Activated CD4-positive, alpha-beta T cell treated with anti-CD3 and anti-CD28 coated beads, Interleukin-2, amount 10 ng/mL, durations not matched to agents 24 days and 14 days (primary cell): ENCODE measurements around the gene MBTPS2. TPM values are rescaled to one million over a fixed set of nuclear protein-coding genes. Genes with fewer than 3 reads are reported as not detected.
"Not testable (repeated sequence)": the region's sequence is repeated elsewhere in the genome, so short reads cannot be mapped to it uniquely, and the experiment has no call there.

Experiments
- DNase-seq: peaks from one replicate; pipeline ENCODE4 v3.0.0; 2022
- H3K27ac Mint-ChIP-seq: one replicate; pipeline ENCODE4 v1.8.0; 2022; ENCODE audit warnings: mild to moderate bottlenecking, mixed read lengths
- H3K27me3 Mint-ChIP-seq: one replicate; pipeline ENCODE4 v1.8.0; 2022; ENCODE audit warnings: mixed read lengths
- H3K36me3 Mint-ChIP-seq: one replicate; pipeline ENCODE4 v1.8.0; 2022; ENCODE audit warnings: low read depth, mild to moderate bottlenecking, mixed read lengths
- H3K4me1 Mint-ChIP-seq: one replicate; pipeline ENCODE4 v1.8.0; 2021; ENCODE audit warnings: mixed read lengths
- H3K4me3 Mint-ChIP-seq: one replicate; pipeline ENCODE4 v1.8.0; 2022; ENCODE audit warnings: mild to moderate bottlenecking, moderate library complexity, mixed read lengths
- H3K9me3 Mint-ChIP-seq: one replicate; pipeline ENCODE4 v1.8.0; 2021; ENCODE audit warnings: mixed read lengths
- intact Hi-C: fragments of 100-400 bp; cut with micrococcal nuclease; formaldehyde crosslinking; loops from one replicate; pipeline ENCODE4 v1.15.1; 2023
- total RNA-seq: library from RNA; stranded (reverse); gene quantifications from 2 replicates; pipeline ENCODE4 v1.2.3, GENCODE V29; 2022

The MBTPS2 gene
- total RNA-seq, 1 donor from 2014 or later, result 11.3 TPM

DNA sequence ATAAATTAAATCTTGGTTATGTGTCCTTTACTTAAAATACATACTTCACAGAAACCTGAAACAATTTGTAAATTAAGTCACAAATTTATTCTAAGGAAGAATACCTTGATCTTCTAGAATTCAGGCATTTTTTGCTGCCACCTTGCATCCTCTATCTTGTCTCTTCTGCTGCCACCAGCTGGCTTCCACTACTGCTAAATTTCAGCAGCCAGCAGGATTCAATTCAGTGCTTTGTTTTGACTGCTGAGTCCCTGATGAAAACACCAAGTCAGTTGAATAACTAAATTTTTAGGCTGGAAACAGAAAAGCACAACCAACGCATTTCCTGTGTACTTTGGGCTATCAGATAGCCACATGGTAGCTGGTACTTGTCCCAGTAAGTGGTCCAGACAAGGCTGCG, 2.4 kb upstream of the MBTPS2 start:
- Mint-ChIP-seq H3K27me3 (no peaks in the 10 kb centered on the region), H3K4me3 (no peak overlapping the region), H3K9me3 (no peaks in the 10 kb centered on the region), H3K36me3 (peaks cover 4% of the 10 kb centered on the region), H3K4me1 (peaks cover 9% of the 10 kb centered on the region), H3K27ac (no peak overlapping the region)
- intact Hi-C loops, result loop anchor here (10.0 kb wide), 1 partner anchor 462 kb away; the partner anchor contains the start of gene CNKSR2
- no peak for DNase-seq

DNA sequence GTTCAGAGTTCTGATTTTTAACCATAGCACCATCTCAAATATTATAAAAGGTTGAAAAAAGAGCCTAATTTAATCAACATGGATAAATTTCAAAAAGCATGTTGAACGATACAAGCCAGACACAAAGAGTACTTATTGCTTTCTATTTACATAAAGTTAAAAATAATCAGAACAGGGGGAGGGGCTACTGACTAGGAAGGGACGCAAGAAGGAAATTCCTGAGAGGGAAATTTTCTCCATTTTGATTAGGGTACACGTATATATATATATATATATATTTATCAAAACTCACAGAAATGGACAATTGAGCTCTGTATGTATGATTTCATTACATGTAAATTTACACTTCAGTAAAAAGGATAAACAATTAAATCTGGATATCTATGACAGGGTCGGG, 482 bp upstream of the MBTPS2 start:
- no peak for DNase-seq
- Mint-ChIP-seq H3K27me3 (no peaks in the 10 kb centered on the region), H3K4me3 (peak overlapping the region; percentile 93), H3K36me3 (peaks cover 7% of the 10 kb centered on the region), H3K9me3 (no peaks in the 10 kb centered on the region), H3K27ac (peak overlapping the region; percentile 96), H3K4me1 (peaks cover 9% of the 10 kb centered on the region)
- intact Hi-C loops, result loop anchor here (1.0 to 10.0 kb wide), 3 partner anchors 101 to 464 kb away; partner anchors contain the start of genes CNKSR2 and SMS

DNA sequence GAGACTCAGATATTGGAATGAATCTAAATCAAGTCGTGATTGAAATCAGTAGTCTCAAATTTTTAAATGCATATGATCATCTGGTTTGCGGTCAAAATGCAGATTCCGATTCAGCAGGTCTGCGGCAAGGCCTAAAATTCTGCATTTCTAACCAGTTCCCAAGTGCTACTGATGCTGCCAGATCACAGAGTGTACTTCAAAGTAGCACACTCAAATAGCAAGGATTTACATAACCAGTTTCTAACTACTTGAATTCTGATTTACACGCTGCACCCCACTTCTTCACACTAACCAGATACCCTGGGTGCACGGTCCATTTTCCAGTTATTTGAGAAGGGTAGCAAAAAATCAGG, 752 bp downstream of the MBTPS2 start:
- Mint-ChIP-seq H3K9me3 (no peaks in the 10 kb centered on the region), H3K36me3 (peaks cover 7% of the 10 kb centered on the region), H3K4me1 (peaks cover 9% of the 10 kb centered on the region), H3K27me3 (no peaks in the 10 kb centered on the region), H3K27ac (peak overlapping the region; percentile 96), H3K4me3 (peak overlapping the region; percentile 93)
- DNase-seq, result peak; percentile 68
- intact Hi-C loops, result loop anchor here (2.0 kb wide), 1 partner anchor 91 kb away; no protein-coding TSS in a partner anchor

DNA sequence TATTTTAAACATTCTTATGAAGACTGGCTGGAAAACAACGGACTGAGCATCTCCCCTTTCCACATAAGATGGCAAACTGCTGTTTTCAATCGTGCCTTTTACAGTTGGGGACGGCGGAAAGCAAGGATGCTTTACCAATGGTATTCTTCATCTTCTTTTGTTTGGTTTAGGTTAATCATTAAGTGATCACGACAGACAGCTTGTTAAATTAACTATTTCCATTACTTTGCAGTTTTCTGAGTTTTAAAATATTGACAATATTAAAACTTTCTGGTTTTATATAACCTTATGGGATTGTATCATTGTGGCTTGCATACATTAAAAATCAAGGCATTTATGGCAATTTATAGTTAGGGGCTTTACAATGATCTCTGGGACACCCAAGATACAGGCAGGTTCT, 3.8 kb downstream of the MBTPS2 start:
- Mint-ChIP-seq H3K27me3 (no peaks in the 10 kb centered on the region), H3K9me3 (no peaks in the 10 kb centered on the region), H3K36me3 (peaks cover 18% of the 10 kb centered on the region), H3K27ac (no peak overlapping the region), H3K4me1 (peaks cover 9% of the 10 kb centered on the region), H3K4me3 (no peak overlapping the region)
- no peak for DNase-seq
- intact Hi-C loops, result no loop called here

DNA sequence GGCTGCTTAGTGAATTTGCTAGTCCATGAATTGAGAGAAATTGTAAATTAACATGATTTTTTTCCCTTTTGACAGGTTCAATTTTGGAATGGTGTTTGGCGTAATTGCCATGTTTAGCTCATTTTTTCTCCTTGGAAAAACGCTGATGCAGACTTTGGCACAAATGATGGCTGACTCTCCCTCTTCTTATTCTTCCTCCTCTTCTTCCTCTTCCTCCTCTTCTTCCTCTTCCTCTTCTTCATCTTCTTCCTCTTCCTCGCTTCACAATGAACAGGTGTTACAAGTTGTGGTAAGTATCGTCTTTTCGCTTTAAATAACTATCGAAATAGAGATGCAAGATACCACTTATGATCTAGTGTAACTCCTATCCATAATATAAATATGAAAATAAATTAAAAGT, 5.7 kb downstream of the MBTPS2 start:
- Mint-ChIP-seq H3K27me3 (no peaks in the 10 kb centered on the region), H3K27ac (no peak overlapping the region), H3K36me3 (peaks cover 20% of the 10 kb centered on the region), H3K4me3 (no peak overlapping the region), H3K9me3 (no peaks in the 10 kb centered on the region), H3K4me1 (peaks cover 9% of the 10 kb centered on the region)
- no peak for DNase-seq
- intact Hi-C loops, result no loop called here

DNA sequence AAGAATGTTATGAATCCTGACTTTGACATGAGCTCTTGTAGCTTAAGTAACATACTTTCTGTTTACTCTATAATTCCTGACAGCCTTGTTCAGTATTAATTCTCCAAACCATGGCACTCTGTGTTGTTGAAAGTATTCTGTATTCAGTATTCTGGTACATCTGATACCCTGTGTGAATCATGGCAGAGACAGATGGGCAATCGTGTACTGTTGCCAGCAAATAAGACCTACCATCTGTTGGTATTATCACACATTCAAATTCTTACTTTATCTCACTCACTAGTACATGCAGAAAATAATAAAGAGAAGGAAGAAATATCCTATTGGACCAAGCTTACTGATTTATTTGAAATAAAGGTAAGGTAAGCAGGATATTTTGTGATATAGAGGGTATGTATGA, 7.9 kb downstream of the MBTPS2 start:
- Mint-ChIP-seq H3K36me3 (peaks cover 16% of the 10 kb centered on the region), H3K4me3 (no peak overlapping the region), H3K27me3 (no peaks in the 10 kb centered on the region), H3K4me1 (no peaks in the 10 kb centered on the region), H3K9me3 (no peaks in the 10 kb centered on the region), H3K27ac (no peak overlapping the region)
- intact Hi-C loops, result no loop called here
- DNase-seq, result no peak

DNA sequence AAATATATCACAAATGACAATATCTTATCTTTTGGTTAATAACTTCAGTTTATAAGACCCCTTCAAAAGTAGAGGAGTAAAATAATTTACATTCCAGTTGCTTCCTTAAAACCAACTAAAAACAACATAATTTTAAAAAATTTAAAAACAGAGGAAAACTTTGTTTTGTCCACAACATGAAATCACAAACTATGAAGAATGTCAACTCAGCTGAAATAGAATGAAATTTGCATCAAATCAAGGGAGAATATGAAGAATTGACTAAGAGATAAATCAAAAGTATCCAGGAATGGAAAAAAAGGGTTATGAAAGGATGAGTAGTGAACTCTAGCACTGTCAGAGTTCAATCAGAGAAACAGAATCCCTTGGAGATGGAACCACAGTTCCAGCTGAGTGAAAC, 14.2 kb downstream of the MBTPS2 start:
- Mint-ChIP-seq H3K36me3 (peaks cover 23% of the 10 kb centered on the region), H3K4me1 (peaks cover 1% of the 10 kb centered on the region), H3K27ac (no peak overlapping the region), H3K4me3 (no peak overlapping the region), H3K27me3 (no peaks in the 10 kb centered on the region), H3K9me3 (no peaks in the 10 kb centered on the region)
- DNase-seq, result no peak
- intact Hi-C loops, result no loop called here

DNA sequence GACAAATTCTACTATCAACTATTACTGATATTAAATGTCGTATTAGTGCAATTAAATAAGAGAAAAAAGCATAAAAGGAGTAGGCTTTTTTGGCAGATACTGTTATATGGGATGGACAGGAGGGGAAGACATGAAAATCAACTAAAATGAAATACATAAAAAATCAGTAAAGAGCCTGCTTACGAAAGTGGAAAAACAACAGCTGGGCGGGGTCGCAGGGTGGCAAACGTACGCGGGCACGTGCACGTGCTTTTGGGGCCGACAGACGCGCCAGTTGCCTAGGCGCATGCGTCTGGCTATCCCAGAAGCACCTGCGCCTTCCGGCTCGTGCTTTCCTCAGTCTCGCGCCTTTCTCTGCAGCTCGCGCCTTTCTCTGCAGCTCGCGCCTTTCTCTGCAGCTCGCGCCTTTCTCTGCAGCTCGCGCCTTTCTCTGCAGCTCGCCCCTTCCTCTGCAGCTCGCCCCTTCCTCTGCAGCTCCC, 16.6 kb downstream of the MBTPS2 start, which contains the start of gene YY2:
YY2 (plus strand) TSS at position 51 of the 479 bp plus-strand sequence. CDS start 498 bp downstream, outside the sequence.
- H3K36me3 Mint-ChIP-seq, result peaks cover 21% of the 10 kb centered on the region
- H3K27me3 Mint-ChIP-seq, result no peaks in the 10 kb centered on the region
- H3K4me1 Mint-ChIP-seq, result peaks cover 1% of the 10 kb centered on the region
- no peak within 1 kb of the TSS for H3K4me3 Mint-ChIP-seq
- H3K9me3 Mint-ChIP-seq, result no peaks in the 10 kb centered on the region
- no peak for DNase-seq
- no peak within 1 kb of the TSS for H3K27ac Mint-ChIP-seq
- intact Hi-C loops, result no loop called here

DNA sequence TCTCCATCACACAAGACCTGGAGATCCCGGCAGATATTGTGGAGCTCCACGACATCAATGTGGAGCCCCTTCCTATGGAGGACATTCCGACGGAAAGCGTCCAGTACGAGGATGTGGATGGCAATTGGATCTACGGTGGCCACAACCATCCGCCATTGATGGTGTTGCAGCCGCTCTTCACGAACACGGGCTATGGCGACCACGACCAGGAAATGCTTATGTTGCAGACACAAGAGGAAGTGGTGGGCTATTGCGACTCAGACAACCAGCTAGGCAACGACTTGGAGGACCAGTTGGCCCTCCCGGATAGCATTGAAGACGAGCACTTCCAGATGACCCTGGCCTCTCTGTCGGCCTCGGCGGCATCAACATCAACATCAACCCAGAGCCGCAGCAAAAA, 17.1 kb downstream of the MBTPS2 start:
- no peak overlapping the region for H3K4me3 Mint-ChIP-seq
- H3K9me3 Mint-ChIP-seq, result no peaks in the 10 kb centered on the region
- H3K27me3 Mint-ChIP-seq, result no peaks in the 10 kb centered on the region
- no peak overlapping the region for H3K27ac Mint-ChIP-seq
- DNase-seq, result no peak
- intact Hi-C loops, result no loop called here
- peaks cover 1% of the 10 kb centered on the region for H3K4me1 Mint-ChIP-seq
- peaks cover 21% of the 10 kb centered on the region for H3K36me3 Mint-ChIP-seq

DNA sequence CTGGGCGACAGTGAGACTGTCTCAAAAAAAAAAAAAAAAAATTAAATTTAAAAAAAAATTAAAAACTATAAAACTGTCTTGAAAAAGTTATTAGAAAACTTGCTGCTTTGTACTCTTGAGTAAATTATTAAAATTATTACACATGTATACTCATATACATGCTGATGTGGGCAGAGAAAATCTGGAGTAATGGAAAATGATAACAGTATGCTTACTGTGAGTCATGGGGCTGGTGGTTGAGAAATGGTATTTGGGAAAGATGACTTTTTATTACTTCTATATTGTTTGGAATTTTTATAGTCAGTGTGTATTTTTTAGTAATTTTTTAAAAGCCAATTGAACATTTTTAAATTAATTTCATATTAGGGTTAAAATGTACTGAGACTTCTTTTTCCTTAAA, 23.8 kb downstream of the MBTPS2 start:
- Mint-ChIP-seq H3K4me1 (peaks cover 5% of the 10 kb centered on the region), H3K27me3 (no peaks in the 10 kb centered on the region), H3K9me3 (no peaks in the 10 kb centered on the region), H3K4me3 (no peak overlapping the region), H3K27ac (no peak overlapping the region), H3K36me3 (peaks cover 3% of the 10 kb centered on the region)
- DNase-seq, result no peak
- intact Hi-C loops, result no loop called here

DNA sequence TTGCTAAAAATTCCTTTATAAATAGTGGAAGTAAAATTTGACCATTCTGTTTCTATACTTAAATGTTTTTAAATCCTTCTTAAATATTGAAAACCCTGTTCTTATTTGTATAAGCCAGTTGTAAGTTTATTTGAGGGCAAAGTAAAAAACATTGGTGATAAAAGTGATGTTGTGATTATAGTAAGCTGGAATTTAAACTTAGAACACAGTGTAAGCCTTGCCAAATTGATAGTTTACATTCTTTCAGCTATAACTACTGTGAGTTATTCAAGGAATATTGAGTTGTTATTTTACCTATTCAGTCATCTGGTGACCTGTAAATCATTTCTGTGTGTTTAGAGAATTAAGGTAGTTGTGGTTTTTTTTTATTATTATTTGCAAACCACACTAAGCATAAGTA, 26.0 kb downstream of the MBTPS2 start:
- H3K36me3 Mint-ChIP-seq, result peaks cover 3% of the 10 kb centered on the region
- H3K4me1 Mint-ChIP-seq, result peaks cover 4% of the 10 kb centered on the region
- DNase-seq, result no peak
- no peaks in the 10 kb centered on the region for H3K27me3 Mint-ChIP-seq
- H3K4me3 Mint-ChIP-seq, result no peak overlapping the region
- intact Hi-C loops, result no loop called here
- no peaks in the 10 kb centered on the region for H3K9me3 Mint-ChIP-seq
- H3K27ac Mint-ChIP-seq, result no peak overlapping the region

DNA sequence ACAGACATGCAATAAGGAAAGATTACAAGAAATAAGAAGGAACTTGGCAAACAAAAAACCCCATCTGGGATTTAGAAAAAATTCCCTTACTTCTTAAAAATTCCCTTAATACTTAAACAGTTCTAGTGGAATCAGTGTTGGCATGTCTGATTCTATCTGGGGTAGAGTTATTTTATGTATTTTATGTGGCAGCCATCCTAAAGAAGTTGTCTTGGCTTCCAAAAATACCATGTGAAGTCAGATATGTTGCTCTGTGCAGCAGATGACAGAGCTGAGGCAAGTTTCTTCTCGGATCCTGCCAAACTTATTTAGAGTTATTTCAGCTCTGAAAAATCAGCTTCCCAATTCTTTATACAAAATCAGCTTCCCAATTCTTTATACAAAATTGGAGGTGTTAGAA, 31.1 kb downstream of the MBTPS2 start:
- Mint-ChIP-seq H3K9me3 (no peaks in the 10 kb centered on the region), H3K27me3 (no peaks in the 10 kb centered on the region), H3K36me3 (peaks cover 2% of the 10 kb centered on the region), H3K4me3 (no peak overlapping the region), H3K4me1 (peaks cover 3% of the 10 kb centered on the region), H3K27ac (no peak overlapping the region)
- DNase-seq, result no peak
- intact Hi-C loops, result no loop called here

DNA sequence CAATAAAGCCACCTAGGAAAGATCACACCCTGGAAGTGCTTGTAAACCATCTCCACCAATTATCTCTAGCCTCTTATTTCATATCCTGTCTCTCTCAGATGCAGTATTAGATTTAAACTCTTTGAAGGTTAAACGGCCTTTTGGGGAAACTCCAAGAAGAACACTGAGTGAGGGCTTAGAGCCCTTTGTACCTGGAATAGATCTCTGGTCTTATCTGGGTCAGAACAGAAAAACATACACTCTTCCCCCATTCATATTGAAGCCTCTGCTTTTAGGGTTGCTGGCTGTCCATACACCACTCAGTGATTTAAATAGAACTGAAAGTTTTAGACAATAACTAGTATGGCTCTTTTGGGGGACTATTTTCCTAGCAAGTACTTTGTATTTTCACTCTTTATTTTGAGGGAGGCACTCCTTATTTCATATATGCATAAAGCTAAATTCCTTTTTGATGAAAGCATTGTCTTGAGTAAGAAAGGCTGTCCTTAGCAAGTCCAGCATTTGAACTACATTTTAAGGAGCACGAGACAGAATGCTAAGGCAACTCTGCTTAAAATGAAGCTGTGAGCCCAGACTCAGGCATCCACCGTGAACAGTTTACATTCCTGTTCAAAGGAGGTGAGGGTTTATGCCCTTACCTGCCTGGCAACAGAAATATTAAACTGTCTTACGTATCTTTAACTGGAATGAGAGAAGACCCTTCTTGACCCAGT, 33.8 kb downstream of the MBTPS2 start:
- Mint-ChIP-seq H3K9me3 (no peaks in the 10 kb centered on the region), H3K4me1 (peaks cover 3% of the 10 kb centered on the region), H3K4me3 (no peak overlapping the region), H3K36me3 (peaks cover 2% of the 10 kb centered on the region), H3K27me3 (no peaks in the 10 kb centered on the region), H3K27ac (no peak overlapping the region)
- intact Hi-C loops, result no loop called here
- no peak for DNase-seq

DNA sequence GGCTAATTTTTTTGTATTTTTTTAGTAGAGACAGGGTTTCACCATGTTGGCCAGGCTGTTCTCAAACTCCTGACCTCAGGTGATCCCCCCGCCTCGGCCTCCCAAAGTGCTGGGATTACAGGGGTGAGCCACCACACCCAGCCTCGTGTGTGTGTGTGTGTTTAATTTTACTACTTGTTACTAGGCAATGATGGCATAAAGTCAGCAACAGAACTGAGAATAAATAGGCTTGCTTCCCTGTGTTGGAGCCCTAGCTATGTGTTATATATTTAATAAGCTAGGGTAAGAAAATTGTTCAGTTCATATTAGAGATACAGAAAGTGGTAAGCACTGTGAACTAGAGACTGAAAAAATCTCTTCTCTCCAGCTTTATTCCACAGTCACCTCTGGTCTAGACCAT, 34.8 kb downstream of the MBTPS2 start:
- H3K4me1 Mint-ChIP-seq, intact Hi-C loops, H3K4me3 Mint-ChIP-seq, H3K27ac Mint-ChIP-seq, H3K27me3 Mint-ChIP-seq, H3K36me3 Mint-ChIP-seq, H3K9me3 Mint-ChIP-seq, DNase-seq: not testable (repeated sequence)

DNA sequence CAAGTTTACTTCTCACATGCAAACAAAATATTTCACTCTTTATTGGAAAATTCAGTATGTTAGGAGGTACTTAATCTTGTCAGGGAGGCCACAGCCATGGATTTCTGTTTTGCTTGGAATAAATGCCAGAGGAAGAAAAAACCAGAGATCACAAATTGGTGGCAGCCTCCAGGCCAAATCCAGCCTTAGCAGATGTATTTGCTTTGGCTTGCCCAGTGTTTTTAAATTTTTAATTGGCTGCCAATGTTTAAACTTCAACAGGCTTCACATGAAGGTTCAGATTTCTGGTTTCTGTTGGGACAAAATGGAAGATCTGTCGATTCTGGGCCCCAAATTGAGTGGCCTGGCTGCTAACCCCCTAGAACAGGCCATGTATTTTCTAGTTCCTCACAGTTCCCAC, 35.6 kb downstream of the MBTPS2 start:
- Mint-ChIP-seq H3K36me3 (peaks cover 1% of the 10 kb centered on the region), H3K4me1 (peaks cover 3% of the 10 kb centered on the region), H3K27ac (no peak overlapping the region), H3K9me3 (no peaks in the 10 kb centered on the region), H3K4me3 (no peak overlapping the region), H3K27me3 (no peaks in the 10 kb centered on the region)
- DNase-seq, result no peak
- intact Hi-C loops, result no loop called here
